DMS153 (cell line): ENCODE data around the gene TAF9.
"Not testable (repeated sequence)": the region's sequence is repeated elsewhere in the genome, so short reads cannot be mapped to it uniquely, and the experiment has no call there.

Source experiments
- DNase-seq: peaks from one replicate; lab custom pipeline; 2025; lab: John Stamatoyannopoulos, UW

TAF9 gene

GRCh38 chr5:69335341-69335935, 33.9 kb downstream of the TAF9 start:
- no peak for DNase-seq

DNA sequence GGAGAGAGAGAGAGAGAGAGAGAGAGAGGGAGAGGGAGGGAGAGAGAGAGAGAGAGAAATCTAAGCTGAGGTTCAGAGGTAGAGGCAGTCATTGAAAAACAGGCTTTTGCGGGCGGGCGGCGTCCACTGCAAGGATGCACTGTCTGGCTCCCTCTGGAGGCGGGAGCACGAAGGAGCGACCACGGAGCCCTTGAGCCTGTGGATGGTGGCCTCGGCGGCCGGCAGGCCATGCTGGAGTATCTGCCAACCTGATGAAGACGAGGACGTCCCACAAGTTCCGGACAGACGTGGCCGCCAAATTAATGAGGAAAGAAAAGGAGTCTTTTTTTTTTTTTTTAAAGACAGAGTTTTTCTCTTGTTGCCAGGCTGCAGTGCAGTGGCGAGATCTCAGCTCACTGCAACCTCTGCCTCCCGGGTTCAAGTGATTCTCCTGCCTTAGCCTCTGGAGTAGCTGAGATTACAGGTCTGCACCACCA, 34.5 kb downstream of the TAF9 start:
- DNase-seq = no peak

- not testable (repeated sequence) for DNase-seq
Observed at GRCh38 chr5:69333668-69334315, 35.5 kb downstream of the TAF9 start.

GRCh38 chr5:69331528-69332445, 37.5 kb downstream of the TAF9 start:
- DNase-seq = no peak

GRCh38 chr5:69329905-69330489, 39.3 kb downstream of the TAF9 start:
- DNase-seq = no peak

DNA sequence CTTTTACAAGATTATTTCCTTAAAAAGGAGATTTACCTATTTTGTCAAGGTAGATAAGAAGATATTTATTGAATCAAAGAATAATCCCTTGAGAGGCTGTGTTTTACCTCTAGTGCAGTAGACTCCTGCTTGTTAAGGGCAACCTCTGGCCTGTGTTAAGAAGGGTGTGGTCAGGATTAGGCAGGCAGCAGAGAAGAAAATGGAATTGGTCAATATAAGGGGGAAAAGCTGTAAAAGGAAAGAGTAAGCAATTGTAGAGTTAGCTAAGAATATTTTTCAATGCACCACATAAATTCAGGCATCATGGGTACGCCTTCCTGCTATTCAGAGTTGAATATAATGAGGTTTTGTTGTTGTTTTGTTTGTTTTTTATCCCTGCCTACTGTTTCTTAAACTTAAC, 43.0 kb downstream of the TAF9 start:
- DNase-seq = no peak

DNA sequence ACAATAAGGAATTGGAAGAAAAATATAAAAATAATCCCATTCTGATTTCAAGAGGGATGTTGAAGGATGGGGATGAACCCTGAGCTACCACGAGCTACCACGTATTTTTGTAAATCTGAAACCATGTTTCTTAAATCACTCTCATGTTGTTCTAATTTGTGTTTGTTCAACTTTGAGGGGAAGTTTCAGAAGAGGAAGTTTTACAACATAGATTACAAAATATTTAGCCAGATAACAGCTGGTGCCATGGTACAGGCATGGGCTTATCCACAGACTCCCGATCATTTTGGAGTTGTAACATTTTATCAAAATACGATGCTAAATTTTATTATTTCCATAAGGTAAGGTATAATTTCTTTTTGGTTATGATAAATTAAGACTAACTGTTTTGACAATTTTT, 51.9 kb downstream of the TAF9 start:
- no peak for DNase-seq

GRCh38 chr5:69315972-69316371, 53.3 kb downstream of the TAF9 start:
- DNase-seq = no peak
